Neuronal stem cell (in vitro differentiated cells): ENCODE results near the gene BCL2.

Experiments
- DNase-seq: peaks from one replicate; pipeline ENCODE4 v3.0.0-alpha.2; 2013; ENCODE audit warnings: low spot score
- H2AFZ ChIP-seq: one replicate; pipeline ENCODE4 v1.6.1; 2013; ENCODE audit warnings: mild to moderate bottlenecking, low read length, inconsistent platforms
- H2AK5ac ChIP-seq: 2 replicates; pipeline ENCODE4 v1.6.1; 2013; ENCODE audit warnings: low read depth, mild to moderate bottlenecking, inconsistent platforms, low read length, moderate library complexity, mixed read lengths
- H2BK120ac ChIP-seq: 2 replicates; pipeline ENCODE4 v1.6.1; 2013; ENCODE audit warnings: low read depth, mild to moderate bottlenecking, inconsistent platforms, low read length, moderate library complexity, mixed read lengths
- H2BK12ac ChIP-seq: one replicate; pipeline ENCODE4 v1.6.1; 2013; ENCODE audit warnings: low read length, inconsistent platforms
- H2BK15ac ChIP-seq: 2 replicates; pipeline ENCODE4 v1.6.1; 2013; ENCODE audit warnings: mild to moderate bottlenecking, low read length, inconsistent platforms, mixed read lengths
- H2BK5ac ChIP-seq: one replicate; pipeline ENCODE4 v1.6.1; 2013; ENCODE audit warnings: inconsistent platforms, mild to moderate bottlenecking, low read length, moderate library complexity
- H3K14ac ChIP-seq: one replicate; pipeline ENCODE4 v1.6.1; 2013; ENCODE audit warnings: low read length, inconsistent platforms
- H3K18ac ChIP-seq: 2 replicates; pipeline ENCODE4 v1.6.1; 2013; ENCODE audit warnings: low read length, inconsistent platforms
- H3K23ac ChIP-seq: 2 replicates; pipeline ENCODE4 v1.6.1; 2013; ENCODE audit warnings: low read depth, mild to moderate bottlenecking, mixed read lengths, low read length, inconsistent platforms; ENCODE audit not compliant: poor library complexity
- H3K27ac ChIP-seq: replicated peaks from 3 replicates; pipeline ENCODE4 v1.5.1; 2013; ENCODE audit warnings: low read length, inconsistent platforms
- H3K27me3 ChIP-seq, 3 experiments: 2 replicates each; pipeline ENCODE4 v1.6.1; 2013; ENCODE audit warnings: low read length in 3 of 3, mild to moderate bottlenecking in 2 of 3, inconsistent platforms in 1 of 3, low read depth in 1 of 3, mixed read lengths in 1 of 3, moderate library complexity in 1 of 3; ENCODE audit not compliant: control insufficient read depth in 3 of 3, insufficient read depth in 3 of 3
- H3K36me3 ChIP-seq, 2 donors: replicated peaks in 1 of 2; 2 replicates each; pipeline ENCODE4 v1.6.1; 2013; ENCODE audit warnings: low read length in 2 of 2; ENCODE audit not compliant: control insufficient read depth in 2 of 2, insufficient read depth in 2 of 2
- H3K4ac ChIP-seq: 2 replicates; pipeline ENCODE4 v1.6.1; 2013; ENCODE audit warnings: inconsistent platforms, mild to moderate bottlenecking, low read length, moderate library complexity
- H3K4me1 ChIP-seq, 2 donors: 1 replicate in 1 of 2; 2 replicates in 1 of 2; pipeline ENCODE4 v1.6.1; 2013; ENCODE audit warnings: low read length in 2 of 2, low read depth in 1 of 2; ENCODE audit not compliant: control insufficient read depth in 2 of 2, insufficient read depth in 1 of 2
- H3K4me2 ChIP-seq: one replicate; pipeline ENCODE4 v1.6.1; 2013; ENCODE audit warnings: mild to moderate bottlenecking, low read length, inconsistent platforms; ENCODE audit not compliant: insufficient read depth, poor library complexity, severe bottlenecking
- H3K4me3 ChIP-seq, 2 donors: 2 replicates each; pipeline ENCODE4 v1.5.1; 2013; ENCODE audit warnings: low read length in 2 of 2, mild to moderate bottlenecking in 2 of 2, inconsistent platforms in 1 of 2, moderate library complexity in 1 of 2
- H3K79me1 ChIP-seq: one replicate; pipeline ENCODE4 v1.6.1; 2013; ENCODE audit warnings: low read depth, mild to moderate bottlenecking, inconsistent platforms, low read length, moderate library complexity
- H3K9ac ChIP-seq: one replicate; pipeline ENCODE4 v1.6.1; 2013; ENCODE audit warnings: mild to moderate bottlenecking, low read depth, low read length, inconsistent platforms; ENCODE audit not compliant: poor library complexity
- H3K9me3 ChIP-seq, 2 donors: replicated peaks in 1 of 2; 2 replicates each; pipeline versions ENCODE3 to v1.6.1; 2013; ENCODE audit warnings: low read length in 2 of 2, mild to moderate bottlenecking in 2 of 2, inconsistent platforms in 1 of 2, low read depth in 1 of 2, mixed read lengths in 1 of 2, moderate library complexity in 1 of 2; ENCODE audit not compliant: control insufficient read depth in 2 of 2, insufficient read depth in 1 of 2
- H4K8ac ChIP-seq: one replicate; pipeline ENCODE4 v1.6.1; 2013; ENCODE audit warnings: low read depth, mild to moderate bottlenecking, inconsistent platforms, low read length, moderate library complexity
- H4K91ac ChIP-seq: one replicate; pipeline ENCODE4 v1.6.1; 2013; ENCODE audit warnings: low read length, low read depth, mild to moderate bottlenecking, inconsistent platforms; ENCODE audit not compliant: poor library complexity
- WGBS, 2 donors: extraction: QIAGEN DNeasy Blood & Tissue Kit; methylation state at CpG; one replicate each; pipeline ENCODE4 v1.1.7; 2013; ENCODE audit warnings: missing lambda C conversion rate in 2 of 2, mixed read lengths in 1 of 2; ENCODE audit not compliant: insufficient read length in 2 of 2, insufficient replicate concordance in 1 of 2; ENCODE audit errors: extremely low coverage in 2 of 2; 5-methylcytosine and 5-hydroxymethylcytosine counted together

Gene BCL2

GRCh38 chr18:63166142-63166541 is 153.4 kb downstream of the BCL2 start:
- WGBS, 2 donors = no CpG with 5 or more reads among the region's 12 CpGs
- Histone ChIP-seq H2BK12ac (no peak overlapping the region), H3K4me3 (no peak overlapping the region), H4K8ac (no peak overlapping the region), H3K14ac (no peak overlapping the region), H3K27ac (no peak overlapping the region), H3K27me3 (no peaks in the 10 kb centered on the region), H3K18ac (no peak overlapping the region), H3K4me1 (peaks cover 0 to 2% of the 10 kb centered on the region in 2 donors), H3K9me3 (no peaks in the 10 kb centered on the region), H2AFZ (no peak overlapping the region), H2BK15ac (no peak overlapping the region), H3K23ac (no peak overlapping the region), H3K4me2 (no peak overlapping the region), H2BK5ac (no peak overlapping the region), H4K91ac (no peak overlapping the region), H2BK120ac (no peak overlapping the region), H3K36me3 (no peaks in the 10 kb centered on the region), H2AK5ac (no peak overlapping the region), H3K4ac (no peak overlapping the region), H3K79me1 (no peaks in the 10 kb centered on the region), H3K9ac (no peak overlapping the region)
- no peak for DNase-seq

DNA sequence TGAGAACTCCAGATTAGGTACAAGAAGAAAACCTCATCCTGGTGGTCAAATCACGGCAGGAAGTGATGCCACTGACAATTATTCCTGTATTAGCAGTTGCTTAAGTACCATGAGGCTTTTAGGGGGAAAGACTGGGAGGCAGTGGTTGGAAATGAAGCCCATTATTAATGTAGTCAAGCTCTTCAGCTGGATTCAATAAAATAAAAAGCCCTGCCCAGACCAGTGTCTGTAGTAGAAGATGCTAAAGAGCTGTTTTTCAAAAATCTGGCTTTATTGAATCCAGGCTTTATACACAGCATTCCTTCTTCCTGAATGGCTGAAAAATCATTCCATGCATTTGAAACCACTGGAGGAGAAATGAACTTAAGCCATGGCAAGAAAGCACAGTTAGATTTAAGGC is 155.2 kb downstream of the BCL2 start:
- DNase-seq = no peak
- Histone ChIP-seq H2BK12ac (no peak overlapping the region), H3K4ac (no peak overlapping the region)

DNA sequence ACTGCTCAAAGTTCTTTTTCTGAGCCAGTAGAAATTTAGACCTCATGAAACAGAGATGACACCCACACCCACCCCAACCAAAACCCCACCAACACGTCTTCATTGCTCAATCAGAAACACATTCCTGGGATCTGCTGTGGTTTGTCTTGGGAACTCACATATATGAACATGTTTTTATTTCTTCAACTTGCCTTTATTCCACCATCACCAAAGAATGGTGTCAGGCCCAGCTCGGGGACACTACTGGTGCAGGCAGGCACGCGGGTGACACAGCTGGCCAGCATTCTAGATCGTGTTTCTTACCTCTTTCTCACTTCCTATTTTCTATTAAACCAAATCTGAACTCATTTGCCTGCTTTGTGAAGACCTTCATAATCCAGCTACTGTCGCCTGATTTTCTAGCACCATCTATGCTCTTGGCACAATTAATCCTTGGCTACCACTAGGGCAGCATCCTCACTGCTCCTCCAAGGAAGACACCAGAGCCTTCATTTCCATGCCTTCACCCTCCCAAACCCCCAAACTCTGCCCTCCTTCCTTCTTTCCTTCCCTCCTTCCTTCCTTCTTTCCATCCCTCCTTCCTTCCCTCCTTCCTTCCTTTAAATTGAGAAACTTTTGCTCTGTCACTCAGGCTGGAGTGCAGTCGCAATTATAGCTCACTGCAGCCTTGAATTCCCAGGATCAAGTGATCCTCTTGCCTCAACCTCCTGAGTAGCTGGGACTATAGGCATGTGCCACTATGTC is 157.1 kb downstream of the BCL2 start:
- no peak overlapping the region for H3K4me3 ChIP-seq
- H2BK12ac ChIP-seq = no peak overlapping the region
- no peaks in the 10 kb centered on the region for H3K9me3 ChIP-seq
- no peak overlapping the region for H2BK15ac ChIP-seq
- no peaks in the 10 kb centered on the region for H3K27me3 ChIP-seq
- no peak overlapping the region for H2BK120ac ChIP-seq
- no peak overlapping the region for H3K4me2 ChIP-seq
- no peak overlapping the region for H2BK5ac ChIP-seq
- no peak overlapping the region for H3K4ac ChIP-seq
- H3K36me3 ChIP-seq = no peaks in the 10 kb centered on the region
- H4K91ac ChIP-seq = no peak overlapping the region
- no CpG with 5 or more reads among the region's 7 CpGs for WGBS, 2 donors
- H3K9ac ChIP-seq = no peak overlapping the region
- H2AK5ac ChIP-seq = no peak overlapping the region
- no peak overlapping the region for H3K27ac ChIP-seq
- H3K79me1 ChIP-seq = no peaks in the 10 kb centered on the region
- H3K23ac ChIP-seq = no peak overlapping the region
- H4K8ac ChIP-seq = no peak overlapping the region
- no peak for DNase-seq
- no peak overlapping the region for H2AFZ ChIP-seq
- H3K18ac ChIP-seq = no peak overlapping the region
- peaks cover 0 to 2% of the 10 kb centered on the region in 2 donors for H3K4me1 ChIP-seq
- H3K14ac ChIP-seq = no peak overlapping the region

More for the DNA sequence above, 155.2 kb downstream of the BCL2 start:
- Histone ChIP-seq H3K9ac (no peak overlapping the region), H3K79me1 (no peaks in the 10 kb centered on the region), H4K91ac (no peak overlapping the region), H3K9me3 (no peaks in the 10 kb centered on the region), H2AK5ac (no peak overlapping the region), H2BK15ac (no peak overlapping the region), H3K4me2 (no peak overlapping the region), H2BK120ac (no peak overlapping the region), H3K4me1 (peaks cover 0 to 2% of the 10 kb centered on the region in 2 donors), H2BK5ac (no peak overlapping the region), H4K8ac (no peak overlapping the region), H3K36me3 (no peaks in the 10 kb centered on the region), H3K14ac (no peak overlapping the region), H3K18ac (no peak overlapping the region), H3K27ac (no peak overlapping the region), H3K23ac (no peak overlapping the region), H2AFZ (no peak overlapping the region), H3K4me3 (no peak overlapping the region), H3K27me3 (no peaks in the 10 kb centered on the region)
- no CpG with 5 or more reads among the region's 1 CpG for WGBS, 2 donors

DNA sequence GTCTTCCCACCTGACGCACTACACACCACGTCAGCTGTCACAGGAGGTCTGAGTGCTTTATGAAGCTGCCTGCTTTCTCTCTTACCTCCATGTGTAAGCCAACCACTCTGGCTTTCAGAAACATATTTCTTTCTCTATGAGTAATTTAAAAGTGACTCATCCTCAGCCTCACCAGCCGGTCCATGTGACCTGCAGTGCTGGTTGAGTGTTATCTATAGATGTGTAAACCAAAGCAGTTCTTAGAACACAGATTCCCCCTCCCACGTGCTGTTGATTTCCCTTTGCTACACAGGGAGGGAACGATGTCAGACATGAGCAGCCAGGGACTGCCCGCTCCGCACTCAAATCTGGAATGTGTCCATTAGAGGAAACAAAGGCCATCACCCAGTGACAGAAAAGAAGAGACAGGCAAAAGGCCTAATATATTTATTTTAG is 157.8 kb downstream of the BCL2 start:
- Histone ChIP-seq H4K91ac (no peak overlapping the region), H2BK12ac (no peak overlapping the region), H3K18ac (no peak overlapping the region), H3K4me1 (peaks cover 0 to 2% of the 10 kb centered on the region in 2 donors), H2AK5ac (no peak overlapping the region), H3K14ac (no peak overlapping the region), H3K9me3 (no peaks in the 10 kb centered on the region), H3K4me2 (no peak overlapping the region), H3K23ac (no peak overlapping the region), H3K27ac (no peak overlapping the region), H2AFZ (no peak overlapping the region), H3K79me1 (no peaks in the 10 kb centered on the region), H3K4ac (no peak overlapping the region), H4K8ac (no peak overlapping the region), H2BK15ac (no peak overlapping the region), H3K9ac (no peak overlapping the region), H3K27me3 (no peaks in the 10 kb centered on the region), H2BK120ac (no peak overlapping the region), H3K36me3 (no peaks in the 10 kb centered on the region), H2BK5ac (no peak overlapping the region), H3K4me3 (no peak overlapping the region)
- WGBS, 2 donors = no CpG with 5 or more reads among the region's 7 CpGs
- no peak for DNase-seq
